Osteoblast (primary cell): ENCODE measurements around the gene ANKRD62. TPM values are rescaled to one million over a fixed set of nuclear protein-coding genes. Genes with fewer than 3 reads are reported as not detected.

ENCODE experiments used
- DNase-seq: peaks from one replicate; pipeline ENCODE4 v3.0.0; 2011; ENCODE audit warnings: low spot score, mixed read lengths; ENCODE audit not compliant: insufficient read length; ENCODE audit errors: missing footprints
- H2AFZ ChIP-seq: 2 replicates; pipeline ENCODE4 v1.6.0; 2011; ENCODE audit warnings: mild to moderate bottlenecking, low read length
- H3K27ac ChIP-seq: 2 replicates; pipeline ENCODE4 v1.5.1; 2011; ENCODE audit warnings: mild to moderate bottlenecking, low read depth, low read length, moderate library complexity
- H3K27me3 ChIP-seq: 2 replicates; pipeline ENCODE4 v1.6.0; 2012; ENCODE audit warnings: mild to moderate bottlenecking, control low read depth, inconsistent platforms, low read length, moderate library complexity; ENCODE audit not compliant: insufficient read depth
- H3K36me3 ChIP-seq: 2 replicates; pipeline ENCODE4 v1.5.1; 2011; ENCODE audit warnings: mild to moderate bottlenecking, low read length, control low read depth, moderate library complexity; ENCODE audit not compliant: insufficient read depth
- H3K4me1 ChIP-seq: 2 replicates; pipeline ENCODE4 v1.5.1; 2011; ENCODE audit warnings: mild to moderate bottlenecking, low read length, control low read depth, moderate library complexity; ENCODE audit not compliant: insufficient read depth
- H3K4me2 ChIP-seq: 2 replicates; pipeline ENCODE4 v1.6.0; 2011; ENCODE audit warnings: mild to moderate bottlenecking, low read length; ENCODE audit not compliant: insufficient read depth
- H3K4me3 ChIP-seq: fragments of 200-600 bp; sonication (generic); 3 replicates; pipeline ENCODE4 v1.5.1; 2012; ENCODE audit warnings: mild to moderate bottlenecking, low read length, inconsistent platforms; ENCODE audit not compliant: insufficient read depth
- H3K79me2 ChIP-seq: 2 replicates; pipeline ENCODE4 v1.6.0; 2012; ENCODE audit warnings: mild to moderate bottlenecking, low read length, control low read depth, inconsistent platforms; ENCODE audit not compliant: insufficient read depth
- H3K9me3 ChIP-seq: 2 replicates; pipeline ENCODE4 v1.5.1; 2011; ENCODE audit warnings: low read depth, low read length, control low read depth
- H4K20me1 ChIP-seq: 2 replicates; pipeline ENCODE4 v1.6.0; 2012; ENCODE audit warnings: mild to moderate bottlenecking, low read length, control low read depth; ENCODE audit not compliant: insufficient read depth
- total RNA-seq: library from RNA; depleted of rRNA; stranded (reverse); fragments of >200 nt; gene quantifications from 2 replicates; pipeline ENCODE4 v1.2.3, GENCODE V29; 2012
- TF ChIP-seq, protein P1 (sequence below): IDR thresholded peaks from 2 replicates; pipeline ENCODE4 v1.5.1; 2011; ENCODE audit warnings: mild to moderate bottlenecking, low read depth, low read length, moderate library complexity; ENCODE audit errors: extremely low read depth

The ANKRD62 gene
- total RNA-seq, 1 donor, result not detected

DNA sequence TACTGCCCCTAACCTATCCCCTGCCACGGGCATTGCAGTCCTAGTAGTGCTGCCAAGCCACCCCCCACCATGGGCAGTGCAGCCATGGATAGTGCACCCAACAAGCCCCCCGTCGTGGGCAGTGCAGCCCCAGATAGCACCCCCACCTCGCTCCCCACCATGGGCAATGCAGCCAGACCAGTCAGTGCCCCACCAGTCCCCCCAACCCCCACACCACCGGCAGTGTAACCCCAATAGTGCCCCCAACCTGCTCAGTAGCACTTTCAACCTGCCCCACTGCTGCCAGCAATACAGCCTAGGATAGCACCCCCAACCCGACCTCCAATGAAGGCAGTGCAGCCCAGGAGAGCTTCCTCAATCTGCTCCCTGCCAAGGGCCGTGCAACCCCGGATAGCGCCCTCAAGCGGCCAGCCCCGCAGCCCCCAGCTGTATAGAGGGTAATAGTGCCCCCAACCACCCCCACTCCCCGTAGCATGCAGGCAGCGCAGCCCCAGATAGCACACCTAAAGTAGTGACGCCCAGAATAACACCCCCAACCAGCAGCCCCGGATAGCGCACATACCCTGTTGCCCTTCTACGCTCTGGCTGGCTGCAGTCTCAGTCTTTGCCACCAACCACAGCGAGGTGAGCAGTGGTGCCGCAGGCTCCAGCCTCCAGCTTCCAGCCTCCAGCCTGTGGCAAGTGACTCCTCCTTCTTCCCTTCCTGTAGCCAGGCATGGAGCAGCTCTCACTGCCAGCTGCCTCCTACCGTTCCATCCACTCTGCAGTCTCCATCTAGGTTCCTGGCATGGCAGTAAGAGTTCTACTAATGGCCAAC, 45.4 kb upstream of the ANKRD62 start:
- peak overlapping the region; percentile 95 for H2AFZ ChIP-seq
- no peaks in the 10 kb centered on the region for H3K9me3 ChIP-seq
- no peaks in the 10 kb centered on the region for H3K27me3 ChIP-seq
- H3K4me2 ChIP-seq, result peak overlapping the region; percentile 78
- peak overlapping the region; percentile 54 for H3K4me3 ChIP-seq
- peak overlapping the region; percentile 92 for H3K27ac ChIP-seq
- DNase-seq, result no peak
- peaks cover 3% of the 10 kb centered on the region for H3K79me2 ChIP-seq
- TF ChIP-seq, protein P1, sequence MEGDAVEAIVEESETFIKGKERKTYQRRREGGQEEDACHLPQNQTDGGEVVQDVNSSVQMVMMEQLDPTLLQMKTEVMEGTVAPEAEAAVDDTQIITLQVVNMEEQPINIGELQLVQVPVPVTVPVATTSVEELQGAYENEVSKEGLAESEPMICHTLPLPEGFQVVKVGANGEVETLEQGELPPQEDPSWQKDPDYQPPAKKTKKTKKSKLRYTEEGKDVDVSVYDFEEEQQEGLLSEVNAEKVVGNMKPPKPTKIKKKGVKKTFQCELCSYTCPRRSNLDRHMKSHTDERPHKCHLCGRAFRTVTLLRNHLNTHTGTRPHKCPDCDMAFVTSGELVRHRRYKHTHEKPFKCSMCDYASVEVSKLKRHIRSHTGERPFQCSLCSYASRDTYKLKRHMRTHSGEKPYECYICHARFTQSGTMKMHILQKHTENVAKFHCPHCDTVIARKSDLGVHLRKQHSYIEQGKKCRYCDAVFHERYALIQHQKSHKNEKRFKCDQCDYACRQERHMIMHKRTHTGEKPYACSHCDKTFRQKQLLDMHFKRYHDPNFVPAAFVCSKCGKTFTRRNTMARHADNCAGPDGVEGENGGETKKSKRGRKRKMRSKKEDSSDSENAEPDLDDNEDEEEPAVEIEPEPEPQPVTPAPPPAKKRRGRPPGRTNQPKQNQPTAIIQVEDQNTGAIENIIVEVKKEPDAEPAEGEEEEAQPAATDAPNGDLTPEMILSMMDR, result no peak
- no peaks in the 10 kb centered on the region for H4K20me1 ChIP-seq
- H3K36me3 ChIP-seq, result no peaks in the 10 kb centered on the region
- peaks cover 18% of the 10 kb centered on the region for H3K4me1 ChIP-seq

DNA sequence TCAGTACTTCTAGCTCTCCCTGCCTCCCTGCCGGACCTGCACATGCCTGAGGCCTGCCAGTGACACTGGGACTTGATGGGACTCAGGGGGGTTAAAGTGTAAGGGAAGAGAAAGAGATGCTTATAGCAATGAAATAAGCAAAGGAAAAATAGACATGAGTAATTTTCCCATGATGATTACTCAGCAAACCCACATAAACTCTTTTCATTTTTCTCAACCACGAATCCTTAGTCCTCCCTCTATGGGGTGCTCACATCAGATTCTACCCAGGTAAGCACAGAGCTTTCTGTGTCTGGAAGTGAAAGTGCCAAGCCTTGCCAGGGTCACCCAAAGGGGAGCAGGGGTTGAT, 44.8 kb upstream of the ANKRD62 start:
- peak overlapping the region; percentile 54 for H3K4me3 ChIP-seq
- peak overlapping the region; percentile 78 for H3K4me2 ChIP-seq
- no peaks in the 10 kb centered on the region for H3K9me3 ChIP-seq
- H3K4me1 ChIP-seq, result peaks cover 18% of the 10 kb centered on the region
- peak overlapping the region; percentile 92 for H3K27ac ChIP-seq
- DNase-seq, result peak; percentile 91
- no peaks in the 10 kb centered on the region for H3K36me3 ChIP-seq
- no peaks in the 10 kb centered on the region for H3K27me3 ChIP-seq
- H4K20me1 ChIP-seq, result no peaks in the 10 kb centered on the region
- TF ChIP-seq, protein P1, result no peak
- H2AFZ ChIP-seq, result peak overlapping the region; percentile 95
- H3K79me2 ChIP-seq, result peaks cover 3% of the 10 kb centered on the region

DNA sequence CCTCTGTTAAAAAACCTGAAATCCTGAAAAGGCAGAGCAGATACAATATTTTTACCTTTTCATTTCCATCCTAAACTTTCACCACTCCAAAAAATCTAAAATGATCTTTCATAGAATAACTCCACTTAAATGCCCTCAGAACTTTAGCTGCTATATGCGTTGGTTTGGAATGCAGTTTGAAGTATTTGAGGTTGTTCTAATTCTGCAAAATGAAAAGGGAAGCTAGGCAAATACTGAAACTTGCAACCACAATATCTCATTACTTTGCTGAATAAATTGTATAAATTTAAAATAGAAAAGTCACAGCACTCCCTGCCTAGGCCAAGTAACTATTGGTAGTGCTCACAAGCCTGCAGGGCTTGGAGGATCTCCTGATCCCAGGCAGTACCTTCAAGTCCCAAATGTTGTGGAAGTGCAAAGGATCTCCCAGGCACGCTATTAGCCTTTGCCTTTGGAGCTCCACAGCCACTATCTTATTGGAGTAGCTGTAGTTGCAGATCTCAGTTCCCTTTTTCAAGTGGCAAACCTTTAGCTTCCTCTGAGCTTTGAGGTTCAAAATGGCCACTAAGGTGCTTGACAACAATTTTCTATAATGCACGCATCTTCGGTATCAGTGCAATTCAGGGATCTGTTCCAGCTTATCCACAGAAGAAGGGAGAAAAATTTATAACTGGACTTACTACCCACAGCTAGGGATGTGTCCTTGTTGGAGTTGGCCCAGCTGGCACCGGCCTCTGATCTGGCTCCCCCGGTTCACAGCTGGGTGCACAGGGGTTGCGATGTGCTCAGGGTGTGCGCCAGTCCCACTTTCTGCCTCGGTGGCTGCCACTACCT, 43.4 kb upstream of the ANKRD62 start:
- Histone ChIP-seq H3K36me3 (no peaks in the 10 kb centered on the region), H2AFZ (no peak overlapping the region), H4K20me1 (no peaks in the 10 kb centered on the region), H3K79me2 (peaks cover 3% of the 10 kb centered on the region), H3K9me3 (no peaks in the 10 kb centered on the region), H3K27me3 (no peaks in the 10 kb centered on the region), H3K4me2 (no peak overlapping the region), H3K4me1 (peaks cover 14% of the 10 kb centered on the region), H3K4me3 (no peak overlapping the region), H3K27ac (no peak overlapping the region)
- no peak for DNase-seq
- TF ChIP-seq, protein P1, result no peak

DNA sequence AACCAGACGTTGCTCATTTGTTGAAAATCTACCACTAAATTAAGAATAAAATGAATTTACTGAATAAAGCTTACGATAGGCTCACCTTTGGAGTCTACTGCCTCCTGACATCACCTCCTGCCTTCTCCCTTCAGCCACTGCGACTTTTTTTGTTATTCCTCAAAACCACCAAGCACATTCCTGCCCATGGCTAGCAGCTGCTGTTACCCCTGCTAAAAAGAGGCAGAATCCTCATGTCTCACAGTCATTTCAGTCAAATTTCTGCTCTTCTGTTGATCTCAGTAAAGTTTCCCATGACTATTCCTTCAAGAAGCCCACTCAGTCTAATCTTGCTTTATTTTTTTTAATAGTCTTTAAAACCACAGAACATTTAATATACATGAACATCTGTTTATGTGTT, 40.8 kb upstream of the ANKRD62 start:
- Histone ChIP-seq H3K79me2 (no peaks in the 10 kb centered on the region), H3K4me1 (peaks cover 10% of the 10 kb centered on the region), H2AFZ (no peak overlapping the region), H3K36me3 (no peaks in the 10 kb centered on the region), H3K4me2 (no peak overlapping the region), H3K27ac (no peak overlapping the region), H3K4me3 (no peak overlapping the region), H3K27me3 (no peaks in the 10 kb centered on the region), H4K20me1 (no peaks in the 10 kb centered on the region), H3K9me3 (no peaks in the 10 kb centered on the region)
- TF ChIP-seq, protein P1, result no peak
- DNase-seq, result no peak
